ENCODE measurements around the gene GABPB2.

- TF ChIP-seq CTCF (IDR thresholded peaks at IDR 0.05) (peak; percentile 41 to 67 (median 63)), POLR2AphosphoS5 (IDR thresholded peaks at IDR 0.05; ENCODE audit: insufficient read depth in 1 of 2, low read depth in 1 of 2) (peak; percentile 86 to 96), POLR2A (IDR thresholded peaks at IDR 0.05) (peak in 1 of 2 donors; percentile 66)
Measured at GRCh38 chr1:151070474-151071276, at the start of gene GABPB2.

Data from vagina (tissue), 2 donors.